Neural progenitor cell (in vitro differentiated cells): ENCODE results near the gene RELCH. TPM values are rescaled to one million over a fixed set of nuclear protein-coding genes. Genes with fewer than 3 reads are reported as not detected.

ENCODE experiments used
- DNase-seq: peaks from one replicate; pipeline ENCODE4 v3.0.0-alpha.2; 2016; ENCODE audit warnings: low spot score
- H2AFZ ChIP-seq: fragments of 200-600 bp; sonication (generic); replicated peaks from 2 replicates; pipeline ENCODE4 v1.6.1; 2016; ENCODE audit warnings: antibody characterized with exemption
- H3F3A ChIP-seq: fragments of 200-600 bp; sonication (generic); 2 replicates; pipeline ENCODE4 v1.6.1; 2016; ENCODE audit warnings: antibody characterized with exemption, low read depth
- H3K27ac ChIP-seq: fragments of 200-600 bp; sonication (generic); 2 replicates; pipeline ENCODE4 v1.5.1; 2016; ENCODE audit warnings: mild to moderate bottlenecking
- H3K27me3 ChIP-seq: fragments of 200-600 bp; sonication (generic); 2 replicates; pipeline ENCODE4 v1.6.1; 2016; ENCODE audit warnings: mild to moderate bottlenecking, moderate library complexity
- H3K36me3 ChIP-seq: fragments of 200-600 bp; sonication (generic); 2 replicates; pipeline ENCODE4 v1.5.1; 2016
- H3K4me1 ChIP-seq: fragments of 200-600 bp; sonication (generic); 2 replicates; pipeline ENCODE4 v1.6.1; 2016; ENCODE audit warnings: mixed run types
- H3K4me2 ChIP-seq: fragments of 200-600 bp; sonication (generic); 2 replicates; pipeline ENCODE4 v1.6.1; 2016
- H3K4me3 ChIP-seq: fragments of 200-600 bp; sonication (generic); 2 replicates; pipeline ENCODE4 v1.5.1; 2016
- H3K79me2 ChIP-seq: fragments of 200-600 bp; sonication (generic); 2 replicates; pipeline ENCODE4 v1.6.1; 2016; ENCODE audit warnings: low read depth
- H3K9ac ChIP-seq: fragments of 200-600 bp; sonication (generic); 2 replicates; pipeline ENCODE4 v1.6.1; 2016
- H3K9me3 ChIP-seq: fragments of 200-600 bp; sonication (generic); 2 replicates; pipeline ENCODE4 v1.5.1; 2016; ENCODE audit warnings: low read depth
- H4K20me1 ChIP-seq: fragments of 200-600 bp; sonication (generic); 2 replicates; pipeline ENCODE4 v1.6.1; 2016; ENCODE audit warnings: low read depth
- H3K27ac Mint-ChIP-seq: 3 replicates; pipeline ENCODE4 v1.8.0; 2021; ENCODE audit warnings: mixed read lengths
- H3K27me3 Mint-ChIP-seq: 2 replicates; pipeline ENCODE4 v1.8.0; 2022; ENCODE audit warnings: low read depth, mild to moderate bottlenecking, inconsistent platforms, moderate library complexity, mixed read lengths; ENCODE audit not compliant: insufficient read depth
- H3K36me3 Mint-ChIP-seq: 3 replicates; pipeline ENCODE4 v1.8.0; 2021; ENCODE audit warnings: mixed read lengths
- H3K4me1 Mint-ChIP-seq: 3 replicates; pipeline ENCODE4 v1.8.0; 2021; ENCODE audit warnings: mixed read lengths
- H3K4me3 Mint-ChIP-seq: 3 replicates; pipeline ENCODE4 v1.8.0; 2021; ENCODE audit warnings: mild to moderate bottlenecking, moderate library complexity, mixed read lengths
- H3K9me3 Mint-ChIP-seq: 3 replicates; pipeline ENCODE4 v1.8.0; 2020; ENCODE audit warnings: mixed read lengths
- EZH2 ChIP-seq: fragments of 200-600 bp; sonication (generic); IDR thresholded peaks from 2 replicates; pipeline ENCODE4 v1.6.1; 2017; ENCODE audit warnings: antibody characterized with exemption, mild to moderate bottlenecking, moderate library complexity
- EZH2phosphoT487 ChIP-seq: fragments of 200-600 bp; sonication (generic); IDR thresholded peaks from 2 replicates; pipeline ENCODE4 v1.6.1; 2017; ENCODE audit warnings: antibody characterized with exemption
- total RNA-seq: library from RNA; depleted of rRNA; stranded (reverse); fragments of >200 nt; gene quantifications from 2 replicates; pipeline ENCODE4 v1.2.3, GENCODE V29; 2015; ENCODE audit warnings: low replicate concordance
- TF ChIP-seq, protein P1 (sequence below): fragments of 200-600 bp; sonication (generic); IDR thresholded peaks from 2 replicates; pipeline ENCODE4 v1.5.1; 2017; ENCODE audit warnings: antibody characterized with exemption, mild to moderate bottlenecking

Gene RELCH
- total RNA-seq, 1 donor from 2014 or later = 40.9 TPM

DNA sequence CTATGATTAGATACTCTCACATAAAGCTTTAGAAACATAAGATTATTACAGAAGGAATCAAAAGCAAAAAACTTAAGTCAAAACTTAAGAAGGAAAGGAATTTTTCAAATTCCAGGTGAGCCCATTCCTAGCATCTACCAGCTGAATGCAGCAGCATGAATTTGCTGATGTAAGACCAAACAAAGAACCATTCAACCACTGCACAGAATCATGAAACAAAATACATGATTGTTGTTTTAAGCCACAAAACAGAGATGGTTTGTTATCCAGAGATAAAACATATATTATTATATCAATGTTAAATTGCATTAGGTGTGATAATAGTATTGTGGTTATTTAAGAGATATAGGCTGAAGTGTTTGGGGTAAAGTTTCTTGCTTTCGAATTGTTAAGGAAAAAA is 29.2 kb upstream of the RELCH start:
- TF ChIP-seq EZH2phosphoT487 (no peak), EZH2 (no peak)
- TF ChIP-seq, protein P1, sequence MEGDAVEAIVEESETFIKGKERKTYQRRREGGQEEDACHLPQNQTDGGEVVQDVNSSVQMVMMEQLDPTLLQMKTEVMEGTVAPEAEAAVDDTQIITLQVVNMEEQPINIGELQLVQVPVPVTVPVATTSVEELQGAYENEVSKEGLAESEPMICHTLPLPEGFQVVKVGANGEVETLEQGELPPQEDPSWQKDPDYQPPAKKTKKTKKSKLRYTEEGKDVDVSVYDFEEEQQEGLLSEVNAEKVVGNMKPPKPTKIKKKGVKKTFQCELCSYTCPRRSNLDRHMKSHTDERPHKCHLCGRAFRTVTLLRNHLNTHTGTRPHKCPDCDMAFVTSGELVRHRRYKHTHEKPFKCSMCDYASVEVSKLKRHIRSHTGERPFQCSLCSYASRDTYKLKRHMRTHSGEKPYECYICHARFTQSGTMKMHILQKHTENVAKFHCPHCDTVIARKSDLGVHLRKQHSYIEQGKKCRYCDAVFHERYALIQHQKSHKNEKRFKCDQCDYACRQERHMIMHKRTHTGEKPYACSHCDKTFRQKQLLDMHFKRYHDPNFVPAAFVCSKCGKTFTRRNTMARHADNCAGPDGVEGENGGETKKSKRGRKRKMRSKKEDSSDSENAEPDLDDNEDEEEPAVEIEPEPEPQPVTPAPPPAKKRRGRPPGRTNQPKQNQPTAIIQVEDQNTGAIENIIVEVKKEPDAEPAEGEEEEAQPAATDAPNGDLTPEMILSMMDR = no peak
- Histone ChIP-seq H3K9ac (no peak overlapping the region), H3K27ac (no peak overlapping the region), H3K9me3 (no peaks in the 10 kb centered on the region), H3K36me3 (no peaks in the 10 kb centered on the region), H3K4me3 (no peak overlapping the region), H3F3A (no peaks in the 10 kb centered on the region), H4K20me1 (no peaks in the 10 kb centered on the region), H3K79me2 (no peaks in the 10 kb centered on the region), H3K4me2 (no peak overlapping the region), H3K27me3 (no peaks in the 10 kb centered on the region), H3K4me1 (no peaks in the 10 kb centered on the region), H2AFZ (no peak overlapping the region)
- no peaks in the 10 kb centered on the region for H3K4me1 Mint-ChIP-seq
- H3K36me3 Mint-ChIP-seq = peaks cover 4% of the 10 kb centered on the region
- H3K27ac Mint-ChIP-seq = no peak overlapping the region
- no peaks in the 10 kb centered on the region for H3K9me3 Mint-ChIP-seq
- H3K27me3 Mint-ChIP-seq = peaks cover 3% of the 10 kb centered on the region
- no peak for DNase-seq
- no peak overlapping the region for H3K4me3 Mint-ChIP-seq

DNA sequence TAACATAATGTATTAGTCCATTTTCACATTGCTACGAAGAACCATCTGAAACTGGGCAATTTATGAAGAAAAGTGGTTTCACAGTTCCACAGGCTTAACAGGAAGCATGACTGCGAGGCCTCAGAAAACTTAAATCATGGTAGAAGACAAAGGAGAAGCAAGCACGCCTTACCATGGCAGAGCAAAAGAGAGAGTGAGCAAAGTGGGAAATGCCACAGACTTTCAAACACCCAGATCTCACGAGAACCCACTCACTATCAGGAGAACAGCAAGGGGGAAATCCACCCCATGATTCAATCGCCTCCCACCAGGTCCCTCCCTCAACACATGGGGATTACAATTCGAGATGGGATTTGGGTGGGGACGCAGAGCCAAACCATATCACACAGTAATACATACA is 22.7 kb upstream of the RELCH start:
- H3K9me3 Mint-ChIP-seq = no peaks in the 10 kb centered on the region
- no peaks in the 10 kb centered on the region for H3K36me3 ChIP-seq
- no peak overlapping the region for H3K4me3 ChIP-seq
- peaks cover 5% of the 10 kb centered on the region for H3K4me1 Mint-ChIP-seq
- TF ChIP-seq EZH2 = no peak
- TF ChIP-seq, protein P1 = no peak
- no peak for TF ChIP-seq EZH2phosphoT487
- H3K27ac Mint-ChIP-seq = no peak overlapping the region
- no peak for DNase-seq
- H4K20me1 ChIP-seq = no peaks in the 10 kb centered on the region
- no peaks in the 10 kb centered on the region for H3K4me1 ChIP-seq
- peaks cover 10% of the 10 kb centered on the region for H3K36me3 Mint-ChIP-seq
- H3K4me2 ChIP-seq = no peak overlapping the region
- no peaks in the 10 kb centered on the region for H3K27me3 ChIP-seq
- H3K4me3 Mint-ChIP-seq = no peak overlapping the region
- no peak overlapping the region for H2AFZ ChIP-seq
- no peaks in the 10 kb centered on the region for H3K79me2 ChIP-seq
- H3K9me3 ChIP-seq = no peaks in the 10 kb centered on the region
- peaks cover 3% of the 10 kb centered on the region for H3K27me3 Mint-ChIP-seq
- H3F3A ChIP-seq = peaks cover 4% of the 10 kb centered on the region
- H3K9ac ChIP-seq = no peak overlapping the region
- no peak overlapping the region for H3K27ac ChIP-seq

DNA sequence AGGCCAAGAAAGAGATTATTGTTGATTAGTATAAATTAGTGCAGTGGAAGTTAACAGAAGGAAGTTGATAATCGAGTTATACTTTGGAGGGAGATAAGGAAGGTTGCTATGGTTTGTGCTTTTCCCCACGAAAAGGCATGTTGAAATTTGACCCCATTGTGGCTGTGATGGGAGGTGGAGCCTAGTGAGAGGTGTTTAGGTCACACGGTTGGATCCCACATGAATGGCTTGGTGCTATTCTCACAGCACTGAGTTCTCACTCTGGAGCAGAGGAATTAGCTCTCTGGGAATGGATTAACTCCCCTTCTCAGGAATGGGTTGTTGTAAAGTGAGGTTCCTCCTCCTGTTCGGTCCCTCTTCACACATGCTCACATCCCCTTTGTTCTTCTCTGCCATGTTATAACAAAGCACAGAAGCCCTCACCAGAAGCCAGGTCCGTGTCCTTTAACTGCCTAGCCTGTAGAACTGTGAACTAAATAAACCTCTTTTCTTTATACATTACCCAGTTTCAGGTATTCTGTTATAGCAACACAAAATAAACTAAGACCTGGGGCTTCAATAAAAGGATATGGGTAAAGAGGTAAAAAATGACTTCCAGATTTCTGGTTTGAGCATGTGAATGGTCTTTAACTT is 22.1 kb upstream of the RELCH start:
- Mint-ChIP-seq H3K9me3 (no peaks in the 10 kb centered on the region), H3K36me3 (peaks cover 8% of the 10 kb centered on the region), H3K4me1 (peaks cover 5% of the 10 kb centered on the region), H3K27me3 (no peaks in the 10 kb centered on the region), H3K4me3 (no peak overlapping the region), H3K27ac (no peak overlapping the region)
- DNase-seq = peak; percentile 13
- Histone ChIP-seq H3K9ac (no peak overlapping the region), H3K4me1 (no peaks in the 10 kb centered on the region), H3K36me3 (no peaks in the 10 kb centered on the region), H3K4me3 (no peak overlapping the region), H3F3A (peaks cover 4% of the 10 kb centered on the region), H3K79me2 (no peaks in the 10 kb centered on the region), H2AFZ (no peak overlapping the region), H4K20me1 (no peaks in the 10 kb centered on the region), H3K27ac (peak overlapping the region; percentile 11), H3K4me2 (peak overlapping the region; percentile 4), H3K9me3 (no peaks in the 10 kb centered on the region), H3K27me3 (no peaks in the 10 kb centered on the region)
- TF ChIP-seq EZH2 = no peak
- TF ChIP-seq, protein P1 = no peak
- no peak for TF ChIP-seq EZH2phosphoT487
